HL-60 (cell line): Measurements from ENCODE around the gene SH3RF2.

Experiments
- CTCF ChIP-seq: IDR thresholded peaks from one replicate; pipeline ENCODE4 v1.5.1; 2011; ENCODE audit warnings: low read length, control low read depth, inconsistent platforms; ENCODE audit not compliant: insufficient read depth
- POLR2AphosphoS5 ChIP-seq: IDR thresholded peaks from 2 replicates; pipeline ENCODE4 v1.6.1; 2012; ENCODE audit warnings: low read depth

- TF ChIP-seq CTCF (no peak), POLR2AphosphoS5 (no peak)
Observed at GRCh38 chr5:145918397-145918796, 18.0 kb upstream of the SH3RF2 start.
